ENCODE data around the gene DPY19L2.
"Not testable (repeated sequence)": the region's sequence is repeated elsewhere in the genome, so short reads cannot be mapped to it uniquely, and the experiment has no call there.

Gene DPY19L2

GRCh38 chr12:63658501-63658900 lies 9.8 kb downstream of the DPY19L2 start:
- DNase-seq (ENCODE audit: low spot score) = not testable (repeated sequence)

DNA sequence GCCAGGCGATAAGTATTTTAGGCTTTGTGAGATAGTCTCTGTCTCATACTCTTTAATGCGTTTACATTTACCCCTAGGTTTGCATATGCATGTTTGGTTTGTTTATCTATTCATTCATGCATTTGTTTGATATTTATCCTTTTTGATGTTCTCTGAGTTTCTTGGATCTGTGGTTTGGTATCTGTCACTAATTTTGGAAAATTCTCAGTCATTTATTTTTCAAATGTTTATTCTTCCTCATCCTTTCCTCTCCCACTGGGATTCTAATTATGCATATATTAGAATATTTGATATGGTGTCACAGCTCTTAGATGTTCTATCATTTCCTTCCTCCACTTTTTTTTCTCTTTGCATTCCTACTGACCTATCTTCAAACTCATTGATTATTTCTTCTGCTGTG lies 11.9 kb downstream of the DPY19L2 start:
- not testable (repeated sequence) for DNase-seq (ENCODE audit: low spot score)

GRCh38 chr12:63655543-63656257 lies 12.6 kb downstream of the DPY19L2 start:
- not testable (repeated sequence) for DNase-seq (ENCODE audit: low spot score)

DNA sequence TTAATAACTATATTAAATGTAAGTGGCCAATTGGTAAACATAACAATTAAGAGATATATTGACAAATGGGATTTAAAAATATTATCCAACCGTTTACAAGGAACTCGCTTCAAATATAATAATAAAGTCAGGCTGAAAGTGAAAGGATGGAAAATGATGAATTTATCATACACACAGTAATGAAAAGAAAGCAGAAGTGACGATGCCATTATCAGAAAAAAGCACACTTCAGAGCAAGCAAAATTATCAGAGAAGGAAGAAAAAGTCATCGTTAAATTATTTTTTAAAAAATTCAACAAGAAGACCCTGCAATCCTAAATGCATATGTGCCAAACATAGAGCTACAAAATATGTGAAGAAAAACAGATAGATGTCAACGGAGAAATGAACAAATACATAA lies 13.8 kb downstream of the DPY19L2 start:
- not testable (repeated sequence) for DNase-seq (ENCODE audit: low spot score)

GRCh38 chr12:63649517-63649916 lies 18.8 kb downstream of the DPY19L2 start:
- not testable (repeated sequence) for DNase-seq (ENCODE audit: low spot score)

DNA sequence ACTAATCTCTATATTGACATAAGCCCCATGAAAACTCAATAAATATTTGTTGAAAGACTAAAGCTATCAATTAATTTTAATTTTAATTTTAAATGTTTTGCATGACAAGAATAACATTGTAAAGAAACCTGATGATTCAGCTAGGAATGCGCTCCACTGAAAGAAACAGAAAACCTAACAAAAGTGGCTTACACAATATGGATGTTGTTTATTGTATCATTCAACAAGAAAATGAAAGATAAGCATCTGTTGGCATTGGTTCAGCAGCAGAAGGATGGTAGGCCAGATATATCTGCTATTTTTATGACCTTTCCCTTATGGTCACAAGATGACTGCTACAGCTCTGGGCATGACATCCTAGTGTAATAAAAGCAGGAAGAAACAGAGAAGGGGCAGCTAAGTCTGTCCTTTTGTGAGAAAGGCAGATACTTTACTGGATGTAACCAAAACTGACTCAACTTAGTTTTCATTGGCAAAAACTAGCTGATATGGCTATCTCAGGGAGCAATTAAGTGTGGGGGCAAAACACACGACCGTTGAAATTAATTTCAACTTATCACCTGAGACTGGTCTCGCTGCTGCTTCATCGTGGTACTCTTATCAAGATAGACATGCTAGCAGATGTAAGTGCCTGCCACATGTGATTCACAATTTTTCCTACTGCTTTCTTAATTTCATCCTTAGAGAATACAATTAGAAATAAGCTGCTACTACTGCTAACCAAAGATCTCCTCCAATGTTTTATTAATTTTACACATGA lies 24.7 kb downstream of the DPY19L2 start:
- DNase-seq (ENCODE audit: low spot score) = not testable (repeated sequence)

GRCh38 chr12:63624258-63624657 lies 44.0 kb downstream of the DPY19L2 start:
- not testable (repeated sequence) for DNase-seq (ENCODE audit: low spot score)

DNA sequence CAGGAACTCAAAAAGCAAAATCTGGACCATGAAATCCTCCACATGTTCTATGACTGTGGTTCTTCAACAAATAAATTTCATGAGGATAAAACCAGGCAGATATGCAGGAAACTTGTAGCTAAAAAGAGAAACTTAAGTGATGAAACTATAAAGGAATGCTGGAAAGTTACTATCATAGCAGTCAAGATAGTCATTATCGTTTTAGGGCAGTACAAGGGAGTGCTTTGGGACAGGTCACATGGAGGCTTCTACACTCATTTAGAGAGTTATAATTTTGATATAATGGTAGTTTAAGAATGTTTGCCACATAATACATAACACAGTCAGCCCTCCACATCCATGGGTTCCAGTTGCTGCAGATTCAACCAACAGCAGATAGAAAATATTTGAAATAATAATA lies 52.7 kb downstream of the DPY19L2 start:
- DNase-seq (ENCODE audit: low spot score) = not testable (repeated sequence)

- DNase-seq (ENCODE audit: low spot score) = not testable (repeated sequence)
These were observed 57.0 kb downstream of the DPY19L2 start for GRCh38 chr12:63611285-63611684.

GRCh38 chr12:63609281-63609680 lies 59.0 kb downstream of the DPY19L2 start:
- DNase-seq (ENCODE audit: low spot score) = not testable (repeated sequence)

GRCh38 chr12:63604985-63605384 lies 63.3 kb downstream of the DPY19L2 start:
- not testable (repeated sequence) for DNase-seq (ENCODE audit: low spot score)

GRCh38 chr12:63594828-63595227 lies 73.5 kb downstream of the DPY19L2 start:
- DNase-seq (ENCODE audit: low spot score) = not testable (repeated sequence)

- not testable (repeated sequence) for DNase-seq (ENCODE audit: low spot score)
These were observed 83.9 kb downstream of the DPY19L2 start for GRCh38 chr12:63584426-63584825.

- DNase-seq (ENCODE audit: low spot score) = not testable (repeated sequence)
These were observed 85.0 kb downstream of the DPY19L2 start for GRCh38 chr12:63583289-63583688.

- not testable (repeated sequence) for DNase-seq (ENCODE audit: low spot score)
These were observed 90.7 kb downstream of the DPY19L2 start for GRCh38 chr12:63577631-63578030.

DNA sequence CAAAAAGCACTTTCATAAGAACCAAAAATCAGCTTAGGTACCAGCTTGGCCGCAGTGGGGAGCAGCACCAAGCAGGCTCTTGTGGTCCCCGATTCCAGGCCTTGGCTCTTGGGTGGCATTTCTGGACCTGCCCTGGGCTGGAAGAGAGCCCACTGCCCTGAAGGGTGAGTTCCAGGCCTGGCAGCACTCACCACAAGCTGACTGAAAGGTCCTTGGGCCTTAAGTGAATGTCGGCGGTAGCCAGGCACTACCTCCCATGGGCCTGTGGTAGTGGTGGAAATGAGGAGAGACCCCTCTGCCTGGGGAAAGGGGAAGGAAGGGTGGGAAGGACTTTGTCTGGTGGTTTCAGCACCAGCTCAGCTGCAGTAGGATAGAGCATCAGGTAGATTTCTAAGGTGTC lies 96.3 kb downstream of the DPY19L2 start:
- DNase-seq (ENCODE audit: low spot score) = not testable (repeated sequence)

DNA sequence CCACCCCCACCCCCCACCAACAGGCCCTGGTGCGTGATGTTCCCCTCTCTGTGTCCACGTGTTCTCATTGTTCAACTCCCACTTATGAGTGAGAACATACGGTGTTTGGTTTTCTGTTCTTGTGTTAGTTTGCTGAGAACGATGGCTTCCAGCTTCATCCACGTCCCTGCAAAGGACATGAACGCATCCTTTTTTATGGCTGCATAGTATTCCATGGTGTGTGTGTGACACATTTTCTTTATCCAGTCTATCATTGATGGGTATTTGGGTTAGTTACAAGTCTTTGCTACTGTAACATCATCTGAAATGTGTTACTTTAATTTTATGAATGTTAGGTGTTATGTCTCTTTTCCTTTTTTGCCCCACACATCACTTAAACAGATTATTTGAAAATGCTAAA lies 109.8 kb downstream of the DPY19L2 start:
- DNase-seq (ENCODE audit: low spot score) = not testable (repeated sequence)

DNA sequence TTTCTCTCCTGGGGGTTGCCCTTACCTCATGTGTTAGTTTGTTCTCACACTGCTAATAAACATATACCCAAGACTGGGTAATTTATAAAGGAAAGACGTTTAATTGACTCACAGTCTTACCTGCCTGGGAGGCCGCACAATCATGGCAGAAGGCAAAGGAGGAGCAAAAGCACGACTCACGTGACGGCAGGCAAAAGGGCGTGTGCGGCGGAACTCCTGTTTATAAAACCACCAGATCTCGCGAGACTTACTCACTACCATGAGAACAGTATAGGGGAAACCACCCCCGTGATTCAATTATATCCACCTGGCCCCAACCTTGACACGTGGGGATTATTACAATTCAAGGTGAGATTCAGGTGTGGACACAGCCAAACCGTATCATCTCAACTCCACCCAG lies 116.9 kb downstream of the DPY19L2 start:
- not testable (repeated sequence) for DNase-seq (ENCODE audit: low spot score)

- DNase-seq (ENCODE audit: low spot score) = not testable (repeated sequence)
These were observed 119.3 kb downstream of the DPY19L2 start for GRCh38 chr12:63549034-63549433.

- not testable (repeated sequence) for DNase-seq (ENCODE audit: low spot score)
These were observed 122.9 kb downstream of the DPY19L2 start for GRCh38 chr12:63545298-63545916.

DNA sequence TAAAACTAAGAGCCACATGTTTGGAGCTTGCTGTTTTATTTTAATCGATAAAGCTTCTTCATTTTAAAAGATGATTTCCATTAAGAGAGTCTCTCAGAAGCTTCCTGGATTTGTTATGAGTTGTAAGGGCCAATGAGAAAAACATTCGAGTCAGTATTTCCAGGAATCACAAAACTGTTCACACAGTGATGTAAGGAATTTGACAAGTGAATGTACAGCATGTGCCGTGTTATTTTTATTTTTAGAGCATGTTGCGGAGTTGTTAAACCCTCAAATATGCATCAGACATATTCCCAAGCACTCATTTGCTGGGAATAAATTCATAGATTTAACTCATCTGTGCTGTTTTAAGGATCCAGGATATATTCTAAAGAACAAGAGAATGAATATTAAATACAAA lies 129.6 kb downstream of the DPY19L2 start:
- DNase-seq (ENCODE audit: low spot score) = not testable (repeated sequence)

DNA sequence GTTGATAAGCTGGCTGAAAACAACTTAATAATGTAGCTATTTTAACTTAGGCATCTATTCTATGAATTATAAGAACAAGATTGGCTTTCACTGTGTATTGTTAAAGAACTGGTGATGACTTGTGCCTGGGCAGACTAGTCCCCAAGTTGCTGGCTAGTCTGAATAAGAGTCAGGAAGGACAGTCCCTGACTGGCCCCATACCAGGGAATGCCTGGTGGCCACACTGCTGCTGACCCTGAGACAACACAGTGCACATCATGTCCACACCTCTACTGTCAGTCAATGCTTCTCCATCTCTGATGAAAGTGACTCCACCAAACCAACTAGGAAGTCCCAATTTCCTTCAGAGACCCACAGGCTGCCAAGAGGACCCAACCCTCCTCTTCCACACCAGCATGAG lies 130.5 kb downstream of the DPY19L2 start:
- DNase-seq (ENCODE audit: low spot score) = not testable (repeated sequence)

- DNase-seq (ENCODE audit: low spot score) = not testable (repeated sequence)
These were observed 138.7 kb downstream of the DPY19L2 start for GRCh38 chr12:63529641-63530040.
